Endothelial cell of umbilical vein (primary cell): ENCODE results near the gene APLN. TPM values are rescaled to one million over a fixed set of nuclear protein-coding genes. Genes with fewer than 3 reads are reported as not detected.

Source experiments
- BruUV-seq: library from RNA; stranded (reverse); fragments of 400-500 nt; replicated peaks from 2 replicates; lab custom pipeline; 2021; lab: Mats Ljungman, UMichigan
- CTCF ChIA-PET: fragments of 300-600, 350-600 bp; sonication (Branson Sonifier 250); formaldehyde crosslinking; loops from one replicate; lab custom pipeline; 2021; ENCODE audit warnings: antibody characterized with exemption, inconsistent platforms; lab: Charles Lee
- POLR2A ChIA-PET: fragments of 300-600, 350-600 bp; sonication (Branson Sonifier 250); formaldehyde crosslinking; loops from one replicate; lab custom pipeline; 2021; ENCODE audit warnings: antibody characterized with exemption, inconsistent platforms; lab: Charles Lee
- DNase-seq: peaks from one replicate; pipeline ENCODE4 v3.0.0-alpha.2; 2011; ENCODE audit warnings: low read depth, low spot score
- FAIRE-seq: peaks from 2 replicates; lab custom pipeline; 2011; peaks lifted over from hg19 to GRCh38; lab: Jason Lieb, UNC
- H2AFZ ChIP-seq: 2 replicates; pipeline ENCODE4 v1.6.0; 2012; ENCODE audit warnings: low read depth, low read length, control low read depth, inconsistent platforms
- H3K27ac ChIP-seq: 2 replicates; pipeline ENCODE4 v1.5.1; 2011; ENCODE audit warnings: low read depth, mild to moderate bottlenecking, control low read depth, low read length, moderate library complexity; ENCODE audit not compliant: insufficient read depth
- H3K27me3 ChIP-seq, 2 experiments: 2 replicates each; pipeline versions ENCODE4 v1.6.0 to v1.6.1; 2011; ENCODE audit warnings: low read length in 2 of 2, mixed read lengths in 1 of 2; ENCODE audit not compliant: control insufficient read depth in 2 of 2, insufficient read depth in 2 of 2
- H3K36me3 ChIP-seq, 2 experiments: 2 replicates in 1 of 2; 3 replicates in 1 of 2; pipeline ENCODE4 v1.5.1; 2011; ENCODE audit warnings: low read length in 2 of 2, mild to moderate bottlenecking in 1 of 2, moderate library complexity in 1 of 2; ENCODE audit not compliant: control insufficient read depth in 2 of 2, insufficient read depth in 2 of 2; ENCODE audit errors: extremely low read depth in 1 of 2
- H3K4me1 ChIP-seq: 3 replicates; pipeline ENCODE4 v1.5.1; 2011; ENCODE audit warnings: mild to moderate bottlenecking, low read length; ENCODE audit not compliant: control insufficient read depth, insufficient read depth; ENCODE audit errors: extremely low read depth
- H3K4me2 ChIP-seq: 2 replicates; pipeline ENCODE4 v1.6.1; 2011; ENCODE audit warnings: low read length, control low read depth, mixed read lengths; ENCODE audit not compliant: insufficient read depth
- H3K4me3 ChIP-seq, 3 experiments: fragments of 200-600 bp in 1 of 3; sonication (generic), shearing (Covaris generic) in 1 of 3; replicated peaks in 1 of 3; 2 replicates each; pipeline ENCODE4 v1.5.1; 2011 to 2016; ENCODE audit warnings: control low read depth in 3 of 3, low read length in 3 of 3, mild to moderate bottlenecking in 2 of 3, inconsistent platforms in 1 of 3, low read depth in 1 of 3, moderate library complexity in 1 of 3; ENCODE audit not compliant: insufficient read depth in 1 of 3
- H3K79me2 ChIP-seq: 2 replicates; pipeline ENCODE4 v1.6.0; 2012; ENCODE audit warnings: low read length, inconsistent platforms; ENCODE audit not compliant: control insufficient read depth, insufficient read depth
- H3K9ac ChIP-seq: replicated peaks from 2 replicates; pipeline ENCODE3; 2011; ENCODE audit warnings: low read length, control low read depth; ENCODE audit not compliant: insufficient read depth; ENCODE audit errors: extremely low read depth
- H3K9me1 ChIP-seq: replicated peaks from 3 replicates; pipeline ENCODE4 v1.6.0; 2011; ENCODE audit warnings: mild to moderate bottlenecking, low read length; ENCODE audit not compliant: control insufficient read depth, insufficient read depth; ENCODE audit errors: extremely low read depth
- H3K9me3 ChIP-seq: replicated peaks from 2 replicates; pipeline ENCODE4 v1.5.1; 2012; ENCODE audit warnings: low read length, inconsistent platforms; ENCODE audit not compliant: control insufficient read depth, insufficient read depth
- H4K20me1 ChIP-seq: replicated peaks from 2 replicates; pipeline ENCODE3; 2011; ENCODE audit warnings: mild to moderate bottlenecking, low read length; ENCODE audit not compliant: control insufficient read depth, insufficient read depth; ENCODE audit errors: extremely low read depth
- EZH2 ChIP-seq: IDR thresholded peaks from 2 replicates; pipeline ENCODE4 v1.6.1; 2012; ENCODE audit warnings: borderline replicate concordance, low read depth, mild to moderate bottlenecking, moderate library complexity, low read length, inconsistent platforms; ENCODE audit not compliant: severe bottlenecking
- FOS ChIP-seq: IDR thresholded peaks from 2 replicates; pipeline ENCODE4 v1.6.1; 2011; ENCODE audit warnings: mild to moderate bottlenecking, low read length, moderate library complexity, borderline replicate concordance; ENCODE audit not compliant: insufficient read depth
- GATA2 ChIP-seq: IDR thresholded peaks from 2 replicates; pipeline ENCODE4 v1.7.0; 2011; ENCODE audit warnings: low read depth, mild to moderate bottlenecking, moderate library complexity, mixed read lengths, low read length; ENCODE audit not compliant: insufficient read length, insufficient read depth
- JUN ChIP-seq: IDR thresholded peaks from 2 replicates; pipeline ENCODE4 v1.6.1; 2011; ENCODE audit warnings: borderline replicate concordance, low read depth; ENCODE audit not compliant: insufficient read length, insufficient read depth
- MAX ChIP-seq: IDR thresholded peaks from 2 replicates; pipeline ENCODE4 v1.6.1; 2011; ENCODE audit not compliant: insufficient read depth, insufficient read length
- MYC ChIP-seq: IDR thresholded peaks from one replicate; pipeline ENCODE4 v1.6.1; 2011; ENCODE audit warnings: mild to moderate bottlenecking, low read depth, low read length
- POLR2A ChIP-seq: IDR thresholded peaks from 2 replicates; pipeline ENCODE4 v1.6.1; 2012; ENCODE audit warnings: low read depth, mild to moderate bottlenecking, control low read depth, low read length
- POLR2AphosphoS5 ChIP-seq: IDR thresholded peaks from 2 replicates; pipeline ENCODE4 v1.6.1; 2012; ENCODE audit warnings: low read depth, mild to moderate bottlenecking, control low read depth, low read length, moderate library complexity; ENCODE audit not compliant: insufficient read depth
- dilution Hi-C: fragments of 300-500 bp; cut with MboI; formaldehyde crosslinking; loops from one replicate; pipeline ENCODE4 v1.15.0; 2019; ENCODE audit warnings: low sequenced_read_pairs; ENCODE audit not compliant: extremely low pct_ligation_motif_present
- intact Hi-C: fragments of 100-400 bp; cut with micrococcal nuclease; formaldehyde crosslinking; loops from one replicate; pipeline ENCODE4 v1.10.0; 2022
- polyA plus RNA-seq, 4 experiments: library from polyadenylated mRNA; depleted of rRNA in 3 of 4; stranded (reverse) in 3 of 4; unstranded in 1 of 4; fragments of >200 nt; gene quantifications; 2 replicates each; pipeline versions ENCODE4 v1.2.1 to v1.2.3, GENCODE V29; 2011 to 2012; ENCODE audit warnings: missing spikeins in 1 of 4
- total RNA-seq: library from RNA; stranded (reverse); gene quantifications from 2 replicates; pipeline ENCODE4 v1.2.3, GENCODE V29; 2021
- TF ChIP-seq, protein P1 (sequence below), 2 donors: IDR thresholded peaks; 1 replicate in 1 of 2; 2 replicates in 1 of 2; pipeline ENCODE4 v1.5.1; 2011; ENCODE audit warnings: low read length in 2 of 2, mild to moderate bottlenecking in 2 of 2, moderate library complexity in 2 of 2, control low read depth in 1 of 2, inconsistent platforms in 1 of 2, low read depth in 1 of 2; ENCODE audit not compliant: insufficient read depth in 1 of 2; ENCODE audit errors: extremely low read depth in 1 of 2

Gene APLN
- total and polyA plus RNA-seq, 2 donors (not counting 3 experiments of a cell fraction or from before 2014, with no cell fraction given), result 230 to 466 TPM

DNA sequence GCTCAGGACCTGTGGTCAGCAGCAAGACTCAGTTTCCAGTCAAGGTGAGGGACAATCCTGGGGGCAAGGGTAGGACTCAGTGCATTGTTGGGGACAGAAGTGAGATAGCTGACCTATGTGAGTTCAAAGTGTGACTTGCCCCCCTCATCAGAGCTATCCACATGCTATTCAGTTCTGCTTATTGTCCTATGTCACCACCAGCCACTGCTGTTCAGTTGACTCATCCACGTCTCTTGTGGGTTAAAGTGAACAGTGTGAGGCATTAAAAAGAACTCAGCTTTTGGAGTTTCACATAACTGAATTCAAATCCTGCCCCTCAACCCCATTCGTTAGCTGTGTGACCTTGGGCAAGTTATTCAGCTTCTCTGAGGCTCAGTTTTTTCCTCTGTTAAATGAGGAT is 4.4 kb upstream of the APLN start:
- Histone ChIP-seq H3K36me3 (no peaks in the 10 kb centered on the region), H3K79me2 (peaks cover 4% of the 10 kb centered on the region), H3K9ac (no peak overlapping the region), H3K27me3 (no peaks in the 10 kb centered on the region), H2AFZ (no peak overlapping the region), H3K9me3 (no peaks in the 10 kb centered on the region), H3K4me2 (no peak overlapping the region), H3K9me1 (no peaks in the 10 kb centered on the region), H3K4me3 (no peak overlapping the region), H4K20me1 (no peaks in the 10 kb centered on the region), H3K4me1 (peaks cover 24% of the 10 kb centered on the region), H3K27ac (no peak overlapping the region)
- FAIRE-seq (no peak), DNase-seq (no peak)
- TF ChIP-seq JUN (no peak), POLR2AphosphoS5 (no peak), GATA2 (no peak), EZH2 (no peak), MAX (no peak), MYC (no peak), FOS (no peak), POLR2A (no peak)
- TF ChIP-seq, protein P1, sequence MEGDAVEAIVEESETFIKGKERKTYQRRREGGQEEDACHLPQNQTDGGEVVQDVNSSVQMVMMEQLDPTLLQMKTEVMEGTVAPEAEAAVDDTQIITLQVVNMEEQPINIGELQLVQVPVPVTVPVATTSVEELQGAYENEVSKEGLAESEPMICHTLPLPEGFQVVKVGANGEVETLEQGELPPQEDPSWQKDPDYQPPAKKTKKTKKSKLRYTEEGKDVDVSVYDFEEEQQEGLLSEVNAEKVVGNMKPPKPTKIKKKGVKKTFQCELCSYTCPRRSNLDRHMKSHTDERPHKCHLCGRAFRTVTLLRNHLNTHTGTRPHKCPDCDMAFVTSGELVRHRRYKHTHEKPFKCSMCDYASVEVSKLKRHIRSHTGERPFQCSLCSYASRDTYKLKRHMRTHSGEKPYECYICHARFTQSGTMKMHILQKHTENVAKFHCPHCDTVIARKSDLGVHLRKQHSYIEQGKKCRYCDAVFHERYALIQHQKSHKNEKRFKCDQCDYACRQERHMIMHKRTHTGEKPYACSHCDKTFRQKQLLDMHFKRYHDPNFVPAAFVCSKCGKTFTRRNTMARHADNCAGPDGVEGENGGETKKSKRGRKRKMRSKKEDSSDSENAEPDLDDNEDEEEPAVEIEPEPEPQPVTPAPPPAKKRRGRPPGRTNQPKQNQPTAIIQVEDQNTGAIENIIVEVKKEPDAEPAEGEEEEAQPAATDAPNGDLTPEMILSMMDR (IDR thresholded peaks at IDR 0.05; ENCODE audit: extremely low read depth in 1 of 2, insufficient read depth in 1 of 2, low read depth in 1 of 2, low read length in 2 of 2), result no peak
- ChIA-PET POLR2A (no interaction called here), CTCF (no interaction called here)
- BruUV-seq, result no TSS peak
- intact Hi-C loops (no loop called here), dilution Hi-C loops (no loop called here)
